H1 (cell line): ENCODE data around the gene CDX2. TPM values are rescaled to one million over a fixed set of nuclear protein-coding genes. Genes with fewer than 3 reads are reported as not detected.
A peak's percentile ranks its signal among the peaks of the same experiment; 100 is the strongest.

Source experiments
- CTCF ChIA-PET: fragments of 300-600 bp; sonication (Branson Sonifier 250); formaldehyde crosslinking; loops from one replicate; lab custom pipeline; 2021; ENCODE audit not compliant: partially characterized antibody; lab: Charles Lee
- POLR2A ChIA-PET: fragments of 300-600 bp; sonication (Branson Sonifier 250); formaldehyde crosslinking; loops from one replicate; lab custom pipeline; 2021; ENCODE audit warnings: inconsistent platforms; ENCODE audit not compliant: partially characterized antibody; lab: Charles Lee
- DNase-seq, 2 experiments: peaks; one replicate each; pipeline versions ENCODE4 v3.0.0 to v3.0.0-alpha.2; 2010 to 2022; ENCODE audit warnings: low spot score in 2 of 2, low read depth in 1 of 2, mixed read lengths in 1 of 2
- FAIRE-seq: peaks from 2 replicates; lab custom pipeline; 2011; peaks lifted over from hg19 to GRCh38; lab: Jason Lieb, UNC
- H2AFZ ChIP-seq: 2 replicates; pipeline ENCODE4 v1.8.1; 2012; ENCODE audit warnings: low read length, inconsistent platforms
- H2AK5ac ChIP-seq: 2 replicates; pipeline ENCODE4 v1.6.1; 2013; ENCODE audit warnings: low read depth, low read length
- H2BK120ac ChIP-seq: replicated peaks from 2 replicates; pipeline ENCODE3; 2013; ENCODE audit warnings: low read depth, low read length, inconsistent platforms
- H2BK12ac ChIP-seq: 2 replicates; pipeline ENCODE4 v1.6.1; 2013; ENCODE audit warnings: low read depth, low read length
- H2BK15ac ChIP-seq: 2 replicates; pipeline ENCODE4 v1.6.1; 2013; ENCODE audit warnings: low read length
- H2BK20ac ChIP-seq: 2 replicates; pipeline ENCODE4 v1.6.1; 2013; ENCODE audit warnings: low read length
- H2BK5ac ChIP-seq: 2 replicates; pipeline ENCODE4 v1.6.1; 2013; ENCODE audit warnings: low read depth, low read length
- H3K14ac ChIP-seq: 2 replicates; pipeline ENCODE4 v1.6.1; 2013; ENCODE audit warnings: inconsistent platforms; ENCODE audit not compliant: insufficient read length
- H3K18ac ChIP-seq: 2 replicates; pipeline ENCODE4 v1.6.1; 2013; ENCODE audit warnings: low read length; ENCODE audit errors: extremely low read depth
- H3K23ac ChIP-seq: 2 replicates; pipeline ENCODE4 v1.6.1; 2013; ENCODE audit warnings: inconsistent platforms; ENCODE audit not compliant: insufficient read length
- H3K23me2 ChIP-seq: 2 replicates; pipeline ENCODE4 v1.6.1; 2013; ENCODE audit warnings: low read depth, low read length
- H3K27ac ChIP-seq: 2 replicates; pipeline ENCODE4 v1.6.1; 2011; ENCODE audit warnings: low read depth, low read length, inconsistent platforms
- H3K27me3 ChIP-seq, 4 experiments: replicated peaks in 1 of 4; 1 replicate in 1 of 4; 2 replicates in 3 of 4; pipeline versions ENCODE4 v1.6.1 to v1.8.1; 2011 to 2013; ENCODE audit warnings: low read length in 3 of 4, mild to moderate bottlenecking in 3 of 4, inconsistent platforms in 2 of 4, mixed read lengths in 2 of 4, moderate library complexity in 1 of 4; ENCODE audit not compliant: control insufficient read depth in 3 of 4, insufficient read depth in 3 of 4; ENCODE audit errors: extremely low read depth in 1 of 4
- H3K36me3 ChIP-seq, 4 experiments: 2 replicates each; pipeline versions ENCODE4 v1.6.1 to v1.8.1; 2011 to 2013; ENCODE audit warnings: mild to moderate bottlenecking in 4 of 4, low read length in 3 of 4, moderate library complexity in 2 of 4, control low read depth in 1 of 4, inconsistent platforms in 1 of 4; ENCODE audit not compliant: insufficient read depth in 4 of 4, control insufficient read depth in 2 of 4
- H3K4ac ChIP-seq: replicated peaks from 2 replicates; pipeline ENCODE3; 2013; ENCODE audit warnings: low read length, low read depth, mixed read lengths, inconsistent platforms; ENCODE audit not compliant: insufficient read length
- H3K4me1 ChIP-seq, 4 experiments: replicated peaks in 1 of 4; 1 replicate in 1 of 4; 2 replicates in 3 of 4; pipeline versions ENCODE4 v1.6.1 to v1.8.1; 2011 to 2013; ENCODE audit warnings: low read length in 3 of 4, inconsistent platforms in 2 of 4, mixed read lengths in 1 of 4; ENCODE audit not compliant: insufficient read depth in 4 of 4, control insufficient read depth in 3 of 4
- H3K4me2 ChIP-seq, 2 experiments: 2 replicates each; pipeline versions ENCODE4 v1.6.1 to v1.8.1; 2011 to 2013; ENCODE audit warnings: low read depth in 2 of 2, low read length in 2 of 2, control low read depth in 1 of 2, inconsistent platforms in 1 of 2, mild to moderate bottlenecking in 1 of 2; ENCODE audit not compliant: insufficient read depth in 1 of 2
- H3K4me3 ChIP-seq, 4 experiments: fragments of 200-600, 300-600 bp in 1 of 4; sonication (generic), shearing (Covaris generic), sonication (Bioruptor Twin) in 1 of 4; 2 replicates each; pipeline versions ENCODE4 v1.5.1 to v1.8.1; 2011 to 2016; ENCODE audit warnings: low read length in 4 of 4, low read depth in 3 of 4, control low read depth in 2 of 4, inconsistent platforms in 2 of 4, mild to moderate bottlenecking in 2 of 4, mixed read lengths in 1 of 4, moderate library complexity in 1 of 4; ENCODE audit not compliant: insufficient read depth in 2 of 4; ENCODE audit errors: extremely low read depth in 1 of 4
- H3K56ac ChIP-seq: replicated peaks from 2 replicates; pipeline ENCODE3; 2013; ENCODE audit warnings: low read depth, mild to moderate bottlenecking, mixed read lengths, low read length, inconsistent platforms; ENCODE audit not compliant: insufficient read length
- H3K79me1 ChIP-seq: 2 replicates; pipeline ENCODE4 v1.6.1; 2013; ENCODE audit warnings: low read depth, low read length, control low read depth
- H3K79me2 ChIP-seq, 2 experiments: 2 replicates each; pipeline versions ENCODE4 v1.6.1 to v1.8.1; 2012 to 2013; ENCODE audit warnings: low read length in 2 of 2, mild to moderate bottlenecking in 2 of 2, inconsistent platforms in 1 of 2; ENCODE audit not compliant: insufficient read depth in 2 of 2, control insufficient read depth in 1 of 2
- H3K9ac ChIP-seq, 4 experiments: replicated peaks in 1 of 4; 1 replicate in 1 of 4; 2 replicates in 3 of 4; pipeline versions ENCODE4 v1.6.1 to v1.8.1; 2011 to 2013; ENCODE audit warnings: low read depth in 3 of 4, low read length in 3 of 4, control low read depth in 2 of 4, mild to moderate bottlenecking in 2 of 4, moderate library complexity in 2 of 4, inconsistent platforms in 1 of 4; ENCODE audit errors: extremely low read depth in 1 of 4
- H3K9me3 ChIP-seq, 2 experiments: 2 replicates each; pipeline versions ENCODE4 v1.6.1 to v1.8.1; 2012 to 2013; ENCODE audit warnings: mild to moderate bottlenecking in 2 of 2, moderate library complexity in 2 of 2, control low read depth in 1 of 2, inconsistent platforms in 1 of 2, low read depth in 1 of 2, low read length in 1 of 2, mixed read lengths in 1 of 2; ENCODE audit not compliant: insufficient read depth in 2 of 2
- H4K20me1 ChIP-seq, 2 experiments: replicated peaks in 1 of 2; 2 replicates each; pipeline versions ENCODE3 to v1.8.1; 2011 to 2013; ENCODE audit warnings: inconsistent platforms in 2 of 2, low read length in 2 of 2, mild to moderate bottlenecking in 1 of 2; ENCODE audit not compliant: insufficient read depth in 2 of 2, control insufficient read depth in 1 of 2
- H4K5ac ChIP-seq: 2 replicates; pipeline ENCODE4 v1.6.1; 2013; ENCODE audit warnings: low read length, low read depth, mixed read lengths, inconsistent platforms; ENCODE audit not compliant: insufficient read length
- H4K8ac ChIP-seq: 2 replicates; pipeline ENCODE4 v1.8.0; 2013; ENCODE audit warnings: mild to moderate bottlenecking, moderate library complexity, low read length, inconsistent platforms; ENCODE audit not compliant: insufficient read depth; ENCODE audit errors: extremely low read depth
- H4K91ac ChIP-seq: replicated peaks from 2 replicates; pipeline ENCODE3; 2013; ENCODE audit warnings: low read length, mixed read lengths, inconsistent platforms; ENCODE audit not compliant: insufficient read length
- KDM5A ChIP-seq: fragments of 200-600 bp; IDR thresholded peaks from 2 replicates; pipeline ENCODE4 v1.7.1; 2012; ENCODE audit warnings: mild to moderate bottlenecking, low read length, inconsistent platforms, mixed read lengths
- RNF2 ChIP-seq: fragments of 200-900, 300-1000 bp; sonication (generic); IDR thresholded peaks from 2 replicates; pipeline ENCODE4 v1.7.1; 2016; ENCODE audit warnings: borderline replicate concordance, low read depth, mild to moderate bottlenecking, antibody characterized with exemption, low read length; ENCODE audit not compliant: poor library complexity, severe bottlenecking; ENCODE audit errors: missing control alignments
- WGBS, 2 experiments: shearing (Covaris generic) in 1 of 2; methylation state at CpG; one replicate each; pipeline versions ENCODE4 v1.1.6 to v1.1.7; 2013 to 2015; ENCODE audit warnings: low lambda C conversion rate in 2 of 2, mixed read lengths in 2 of 2, inconsistent platforms in 1 of 2, low coverage in 1 of 2, missing lambda C conversion rate in 1 of 2; ENCODE audit not compliant: insufficient replicate concordance in 2 of 2, insufficient coverage in 1 of 2, insufficient read length in 1 of 2; ENCODE audit errors: extremely low coverage in 1 of 2, missing lambda C conversion rate in 1 of 2; 5-methylcytosine and 5-hydroxymethylcytosine counted together
- polyA plus RNA-seq, 7 experiments: library from polyadenylated mRNA; depleted of rRNA in 3 of 7; stranded (reverse) in 5 of 7; unstranded in 2 of 7; fragments of >200 nt in 5 of 7; fragments of 200-250 nt in 2 of 7; gene quantifications; 1 replicate in 5 of 7; 2 replicates in 1 of 7; 4 replicates in 1 of 7; pipeline versions ENCODE4 v1.2.1 to v1.2.3, GENCODE V29; 2011 to 2013; ENCODE audit warnings: missing spikeins in 2 of 7, mixed read lengths in 2 of 7
- total RNA-seq: library from RNA; stranded (reverse); fragmentation: NEBNext Ultra II Directional; extraction: Animal tissue kit (Norgen Biotek cat#: 25700); gene quantifications from 2 replicates; pipeline ENCODE4 v1.2.1, GENCODE V29; 2021

Gene CDX2
- total and polyA plus RNA-seq, 2 of the 8 experiments (the other 6 are each of a cell fraction or from before 2014, with no cell fraction given), result 0.09 TPM; not detected in 1

GRCh38 chr13:27959976-27960361 is 9.1 kb downstream of the CDX2 start:
- Histone ChIP-seq H3K9me3 (no peaks in the 10 kb centered on the region; a peak in 1 of 4 replicates), H4K20me1 (peaks cover 22 to 31% of the 10 kb centered on the region in 2 experiments), H3K4ac (no peak overlapping the region), H2BK5ac (no peak overlapping the region), H4K8ac (no peak overlapping the region), H3K27me3 (peaks cover 90 to 100% (median 97%) of the 10 kb centered on the region in 4 experiments), H4K91ac (no peak overlapping the region), H2BK120ac (no peak overlapping the region), H3K9ac (no peak overlapping the region), H3K4me1 (peaks cover 7 to 18% (median 9%) of the 10 kb centered on the region in 4 experiments; a peak in 6 of 7 replicates), H2AK5ac (no peak overlapping the region), H3K27ac (no peak overlapping the region), H4K5ac (no peak overlapping the region), H3K14ac (no peak overlapping the region), H3K23me2 (peaks cover 4% of the 10 kb centered on the region; the same call in 1 of the 2 replicates), H3K4me3 (peak overlapping the region in 1 of 4 experiments; percentile 49; a peak in 2 of 8 replicates), H2BK20ac (no peak overlapping the region), H3K79me2 (no peaks in the 10 kb centered on the region), H3K56ac (no peak overlapping the region), H3K4me2 (peak overlapping the region; percentile 10 to 66; a peak in 3 of 4 replicates)
- ChIA-PET POLR2A (interaction anchor here (0.7 to 2.8 kb wide), 5 partner anchors 9 to 358 kb away, joined by 3 to 16 read pairs (median 3); partner anchors contain the start of gene CDX2), CTCF (interaction anchor here (0.6 to 19.7 kb wide), 12 partner anchors 14 to 586 kb away, joined by 3 to 283 read pairs (median 5); partner anchors contain the start of genes CDX2, GSX1, PDX1 and URAD)
- no peak for TF ChIP-seq KDM5A
- TF ChIP-seq RNF2, result peak; percentile 25
- TF ChIP-seq, all 59 proteins: peak for 1
- no peak overlapping the region for H3K23ac ChIP-seq
- 22% methylated on average over 14 of the region's 14 CpGs; no CpG with 5 or more reads in 1 of the 2 experiments for WGBS, 2 experiments
- H3K79me1 ChIP-seq, result no peaks in the 10 kb centered on the region
- FAIRE-seq (no peak), DNase-seq (no peak)
- H2BK15ac ChIP-seq, result no peak overlapping the region
- no peaks in the 10 kb centered on the region; a peak in 1 of 8 replicates for H3K36me3 ChIP-seq
- no peak overlapping the region for H2AFZ ChIP-seq
- H3K18ac ChIP-seq, result no peak overlapping the region
- no peak overlapping the region for H2BK12ac ChIP-seq
